HCT116 (cell line): ENCODE data around the gene IL17B. TPM values are rescaled to one million over a fixed set of nuclear protein-coding genes. Genes with fewer than 3 reads are reported as not detected.

Source experiments
- ATAC-seq: fragments of 200-7000 bp; cut with Tn5 transposase; 2 replicates; pipeline ENCODE4 v1.9.1; 2020; ENCODE audit warnings: mild to moderate bottlenecking, moderate library complexity
- BruUV-seq: library from RNA; stranded (reverse); fragments of 400-500 nt; replicated peaks from 2 replicates; lab custom pipeline; 2021; lab: Mats Ljungman, UMichigan
- CTCF ChIA-PET: fragments of 300-600 bp; sonication (Branson Sonifier 250); formaldehyde crosslinking; loops from one replicate; lab custom pipeline; 2021; ENCODE audit warnings: antibody characterized with exemption; lab: Charles Lee
- POLR2A ChIA-PET: fragments of 300-600, 350-600 bp; sonication (Branson Sonifier 250); formaldehyde crosslinking; loops from one replicate; lab custom pipeline; 2021; ENCODE audit warnings: antibody characterized with exemption; lab: Charles Lee
- RAD21 ChIA-PET, 2 experiments: fragments of 300-600 bp; sonication (Branson Sonifier 250); formaldehyde crosslinking; loops; one replicate each; lab custom pipeline; 2023; ENCODE audit warnings: low total read pairs in 2 of 2; ENCODE audit not compliant: uncharacterized antibody in 2 of 2, unreplicated experiment in 2 of 2, low non-redundant PET in 1 of 2; lab: Charles Lee
- DNase-seq: peaks from one replicate; pipeline ENCODE4 v3.0.0-alpha.2; 2010; ENCODE audit warnings: low read depth, low spot score
- H2AFZ ChIP-seq: fragments of 200-600 bp; shearing (Covaris generic), sonication (generic); 2 replicates; pipeline ENCODE4 v1.6.1; 2017; ENCODE audit warnings: low read depth, mixed run types, mixed read lengths, antibody characterized with exemption, low read length; ENCODE audit not compliant: poor library complexity, severe bottlenecking
- H3K27ac ChIP-seq: 2 replicates; pipeline ENCODE4 v1.5.1; 2012; ENCODE audit warnings: low read depth, low read length
- H3K27me3 ChIP-seq: fragments of 200-600 bp; sonication (generic); 2 replicates; pipeline ENCODE4 v1.6.1; 2016; ENCODE audit warnings: mixed run types, low read length, mixed read lengths; ENCODE audit not compliant: insufficient read depth
- H3K36me3 ChIP-seq, 2 experiments: fragments of 200-500 bp in 1 of 2; fragments of 200-600 bp in 1 of 2; sonication (Bioruptor generic) in 1 of 2; sonication (generic) in 1 of 2; 2 replicates each; pipeline versions ENCODE4 v1.5.1 to v1.6.1; 2014 to 2016; ENCODE audit warnings: low read length in 2 of 2, inconsistent platforms in 1 of 2, mixed read lengths in 1 of 2, mixed run types in 1 of 2; ENCODE audit not compliant: insufficient read depth in 2 of 2, control insufficient read depth in 1 of 2
- H3K4me1 ChIP-seq, 2 experiments: fragments of 200-600 bp in 1 of 2; sonication (generic) in 1 of 2; 2 replicates each; pipeline versions ENCODE4 v1.5.1 to v1.6.1; 2012 to 2017; ENCODE audit warnings: low read length in 2 of 2, inconsistent platforms in 1 of 2, mild to moderate bottlenecking in 1 of 2, mixed read lengths in 1 of 2, mixed run types in 1 of 2, moderate library complexity in 1 of 2; ENCODE audit not compliant: insufficient read depth in 2 of 2, control insufficient read depth in 1 of 2
- H3K4me2 ChIP-seq: fragments of 200-600 bp; sonication (generic); 2 replicates; pipeline ENCODE4 v1.6.1; 2017; ENCODE audit warnings: mixed run types, low read length, mixed read lengths
- H3K4me3 ChIP-seq, 2 experiments: fragments of 200-600 bp in 1 of 2; sonication (generic) in 1 of 2; replicated peaks in 1 of 2; 2 replicates each; pipeline ENCODE4 v1.5.1; 2011 to 2016; ENCODE audit warnings: low read length in 2 of 2, control low read depth in 1 of 2, low read depth in 1 of 2, mild to moderate bottlenecking in 1 of 2, mixed read lengths in 1 of 2, mixed run types in 1 of 2
- H3K79me2 ChIP-seq: fragments of 200-600 bp; sonication (generic); 2 replicates; pipeline ENCODE4 v1.6.1; 2017; ENCODE audit warnings: mild to moderate bottlenecking, mixed run types, low read length, moderate library complexity, mixed read lengths; ENCODE audit not compliant: insufficient read depth
- H3K9ac ChIP-seq: fragments of 200-600 bp; sonication (generic); 2 replicates; pipeline ENCODE4 v1.6.1; 2016; ENCODE audit warnings: low read length, mixed read lengths
- H3K9me2 ChIP-seq: fragments of 200-600 bp; sonication (generic), shearing (Covaris generic); 2 replicates; pipeline ENCODE4 v1.6.1; 2017; ENCODE audit warnings: mixed run types, mild to moderate bottlenecking, moderate library complexity; ENCODE audit not compliant: insufficient read depth
- H3K9me3 ChIP-seq, 2 experiments: fragments of 200-500 bp in 1 of 2; fragments of 200-600 bp in 1 of 2; sonication (Bioruptor generic) in 1 of 2; sonication (generic) in 1 of 2; 2 replicates each; pipeline ENCODE4 v1.6.1; 2014 to 2017; ENCODE audit warnings: low read length in 2 of 2, mixed read lengths in 2 of 2, inconsistent platforms in 1 of 2, low read depth in 1 of 2, mild to moderate bottlenecking in 1 of 2, mixed run types in 1 of 2, moderate library complexity in 1 of 2; ENCODE audit not compliant: control insufficient read depth in 1 of 2, insufficient read depth in 1 of 2
- H4K20me1 ChIP-seq: fragments of 200-600 bp; sonication (generic), shearing (Covaris generic); 2 replicates; pipeline ENCODE4 v1.6.1; 2017; ENCODE audit warnings: mixed run types, mild to moderate bottlenecking, moderate library complexity; ENCODE audit not compliant: insufficient read depth
- CBX3 ChIP-seq: IDR thresholded peaks from 2 replicates; pipeline ENCODE4 v1.6.1; 2012; ENCODE audit warnings: low read depth
- CEBPB ChIP-seq: IDR thresholded peaks from 2 replicates; pipeline ENCODE4 v1.6.1; 2012; ENCODE audit warnings: low read depth
- EZH2phosphoT487 ChIP-seq: fragments of 200-600 bp; IDR thresholded peaks from 2 replicates; pipeline ENCODE4 v1.6.1; 2018; ENCODE audit warnings: antibody characterized with exemption, borderline replicate concordance
- MAX ChIP-seq: IDR thresholded peaks from 2 replicates; pipeline ENCODE4 v1.6.1; 2012
- POLR2A ChIP-seq: IDR thresholded peaks from 2 replicates; pipeline ENCODE4 v1.7.0; 2011; ENCODE audit warnings: borderline replicate concordance; ENCODE audit not compliant: insufficient read depth, insufficient read length; ENCODE audit errors: extremely low read depth
- SIN3A ChIP-seq: IDR thresholded peaks from 2 replicates; pipeline ENCODE4 v1.6.1; 2012; ENCODE audit warnings: low read depth
- SP1 ChIP-seq: IDR thresholded peaks from 2 replicates; pipeline ENCODE4 v1.6.1; 2012; ENCODE audit warnings: low read depth
- YY1 ChIP-seq: IDR thresholded peaks from 2 replicates; pipeline ENCODE4 v1.6.1; 2011; ENCODE audit warnings: low read length, low read depth, moderate library complexity, mild to moderate bottlenecking; ENCODE audit not compliant: insufficient replicate concordance; ENCODE audit errors: extremely low read depth
- ZBTB33 ChIP-seq: IDR thresholded peaks from 2 replicates; pipeline ENCODE4 v1.6.1; 2011; ENCODE audit warnings: mild to moderate bottlenecking, low read length, moderate library complexity; ENCODE audit not compliant: insufficient replicate concordance; ENCODE audit errors: extremely low read depth
- ZFX ChIP-seq: fragments of 450-650 bp; IDR thresholded peaks from 2 replicates; pipeline ENCODE4 v1.6.1; 2017
- intact Hi-C: fragments of 100-400 bp; cut with micrococcal nuclease; formaldehyde crosslinking; loops from 2 replicates; pipeline ENCODE4 v1.10.0; 2022
- total RNA-seq: library from RNA; stranded (reverse); gene quantifications from one replicate; pipeline ENCODE4 v1.2.1, GENCODE V29; 2021; ENCODE audit not compliant: unreplicated experiment

IL17B gene
- total RNA-seq, 1 experiment from 2014 or later, result 0.81 TPM

DNA sequence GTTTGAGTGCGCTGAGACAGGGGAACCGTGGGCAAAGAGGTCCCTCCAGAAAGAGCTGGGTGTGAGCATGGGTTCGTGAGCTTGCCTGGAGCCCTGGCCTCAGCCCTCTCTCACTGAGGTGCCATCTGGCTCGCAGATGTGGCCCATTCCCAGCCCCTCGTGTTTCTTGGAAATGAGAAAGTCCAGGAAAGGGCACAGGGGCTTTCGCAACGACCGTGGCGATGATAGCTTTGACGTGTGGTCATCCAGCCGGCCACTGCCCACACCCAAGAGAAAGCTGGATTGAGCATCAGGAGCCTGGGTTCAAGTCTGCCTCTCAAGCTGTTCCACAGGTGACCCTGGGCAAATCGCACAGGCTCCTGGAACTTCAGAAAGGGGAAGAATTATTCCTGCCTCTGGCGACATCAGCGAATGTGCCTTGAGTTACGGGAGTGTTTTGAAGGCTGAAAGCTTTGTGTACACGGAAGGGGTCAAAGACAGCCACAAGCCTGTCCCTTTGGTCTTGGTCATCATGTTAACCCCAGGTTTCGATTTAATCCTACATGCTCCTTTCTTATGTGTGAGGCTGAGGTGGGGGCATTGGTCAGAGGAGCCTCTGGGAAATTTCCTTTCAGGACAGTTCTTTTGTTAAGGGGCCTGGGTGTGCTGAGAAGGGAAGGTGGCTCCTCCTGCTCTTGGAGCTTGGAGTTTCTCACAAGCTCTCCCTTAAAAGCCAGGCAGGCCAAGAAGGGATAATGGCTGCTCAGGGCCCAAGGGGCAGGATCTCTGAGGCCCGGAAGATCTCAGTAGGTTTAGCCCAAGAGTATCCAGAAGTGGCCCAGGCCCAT lies 41.7 kb upstream of the IL17B start:
- H4K20me1 ChIP-seq, result no peaks in the 10 kb centered on the region
- no peak for DNase-seq
- H3K9me3 ChIP-seq, result no peaks in the 10 kb centered on the region
- intact Hi-C loops, result no loop called here
- no peaks in the 10 kb centered on the region for H3K79me2 ChIP-seq
- no peak overlapping the region for H3K4me3 ChIP-seq
- H3K4me2 ChIP-seq, result no peak overlapping the region
- no peak for ATAC-seq
- no peak overlapping the region for H3K27ac ChIP-seq
- ChIA-PET CTCF (interaction anchor here (0.8 kb wide), 1 partner anchor 53 kb away, joined by 3 read pairs; no protein-coding TSS in a partner anchor), POLR2A (no interaction called here), RAD21 (no interaction called here)
- H3K9me2 ChIP-seq, result no peaks in the 10 kb centered on the region
- TF ChIP-seq POLR2A (no peak), YY1 (no peak), SIN3A (no peak), ZFX (no peak), EZH2phosphoT487 (no peak), MAX (no peak), ZBTB33 (no peak), SP1 (no peak), CBX3 (no peak), CEBPB (no peak)
- BruUV-seq, result no TSS peak
- H3K27me3 ChIP-seq, result no peaks in the 10 kb centered on the region
- peaks cover 0 to 11% of the 10 kb centered on the region in 2 experiments; a peak in 2 of 4 replicates for H3K4me1 ChIP-seq
- no peaks in the 10 kb centered on the region for H3K36me3 ChIP-seq
- H2AFZ ChIP-seq, result no peak overlapping the region
- H3K9ac ChIP-seq, result no peak overlapping the region
